DOHH2 (cell line): ENCODE measurements around the gene TM6SF1.

ENCODE experiments used
- H3F3A ChIP-seq: fragments of 200-600 bp; sonication (generic), shearing (Covaris generic); 2 replicates; pipeline ENCODE4 v1.6.0; 2016; ENCODE audit warnings: antibody characterized with exemption, mild to moderate bottlenecking; ENCODE audit not compliant: control insufficient read depth, insufficient read depth
- H3K27ac ChIP-seq: fragments of 200-600 bp; sonication (generic); 2 replicates; pipeline ENCODE4 v1.5.1; 2014; ENCODE audit warnings: low read depth, mild to moderate bottlenecking, low read length, moderate library complexity
- H3K27me3 ChIP-seq: fragments of 200-600 bp; sonication (generic); 2 replicates; pipeline ENCODE4 v1.6.1; 2014; ENCODE audit warnings: mild to moderate bottlenecking, low read length, mixed read lengths; ENCODE audit not compliant: control insufficient read depth
- H3K36me3 ChIP-seq: fragments of 200-600 bp; sonication (generic); 2 replicates; pipeline ENCODE4 v1.6.1; 2014; ENCODE audit warnings: mild to moderate bottlenecking, low read length, moderate library complexity, mixed read lengths; ENCODE audit not compliant: control insufficient read depth
- H3K4me1 ChIP-seq: fragments of 200-600 bp; sonication (generic); 2 replicates; pipeline ENCODE4 v1.6.1; 2014; ENCODE audit warnings: mild to moderate bottlenecking, low read length, mixed read lengths; ENCODE audit not compliant: control insufficient read depth
- H3K4me2 ChIP-seq: fragments of 200-600 bp; sonication (generic); 2 replicates; pipeline ENCODE4 v1.6.0; 2014; ENCODE audit warnings: mild to moderate bottlenecking, low read length, moderate library complexity
- H3K4me3 ChIP-seq: fragments of 200-600 bp; sonication (generic); 2 replicates; pipeline ENCODE4 v1.5.1; 2014; ENCODE audit warnings: mild to moderate bottlenecking, low read length, mixed read lengths
- H3K79me2 ChIP-seq: fragments of 200-600 bp; sonication (generic); 2 replicates; pipeline ENCODE4 v1.6.1; 2014; ENCODE audit warnings: mild to moderate bottlenecking, low read length, mixed read lengths; ENCODE audit not compliant: control insufficient read depth
- H3K9me2 ChIP-seq: fragments of 200-600 bp; sonication (generic); replicated peaks from 2 replicates; pipeline ENCODE4 v1.6.1; 2014; ENCODE audit warnings: mild to moderate bottlenecking, low read length, mixed read lengths; ENCODE audit not compliant: control insufficient read depth
- H3K9me3 ChIP-seq: fragments of 200-600 bp; sonication (generic); 2 replicates; pipeline ENCODE4 v1.6.1; 2014; ENCODE audit warnings: antibody characterized with exemption, low read length, mixed read lengths; ENCODE audit not compliant: control insufficient read depth, insufficient read depth
- H4K20me1 ChIP-seq: fragments of 200-600 bp; sonication (generic); 2 replicates; pipeline ENCODE4 v1.6.0; 2014; ENCODE audit warnings: low read depth, mild to moderate bottlenecking, antibody characterized with exemption, low read length, moderate library complexity; ENCODE audit not compliant: control insufficient read depth, insufficient read depth
- EZH2phosphoT487 ChIP-seq: fragments of 200-600 bp; sonication (generic); IDR thresholded peaks from 2 replicates; pipeline ENCODE4 v1.6.1; 2017; ENCODE audit warnings: borderline replicate concordance, mild to moderate bottlenecking, antibody characterized with exemption, low read length, moderate library complexity, mixed read lengths
- TF ChIP-seq, protein P1 (sequence below): fragments of 200-600 bp; sonication (generic); IDR thresholded peaks from one replicate; pipeline ENCODE4 v1.5.1; 2014; ENCODE audit warnings: antibody characterized with exemption, mild to moderate bottlenecking, low read depth, low read length; ENCODE audit not compliant: poor library complexity, severe bottlenecking

The TM6SF1 gene

DNA sequence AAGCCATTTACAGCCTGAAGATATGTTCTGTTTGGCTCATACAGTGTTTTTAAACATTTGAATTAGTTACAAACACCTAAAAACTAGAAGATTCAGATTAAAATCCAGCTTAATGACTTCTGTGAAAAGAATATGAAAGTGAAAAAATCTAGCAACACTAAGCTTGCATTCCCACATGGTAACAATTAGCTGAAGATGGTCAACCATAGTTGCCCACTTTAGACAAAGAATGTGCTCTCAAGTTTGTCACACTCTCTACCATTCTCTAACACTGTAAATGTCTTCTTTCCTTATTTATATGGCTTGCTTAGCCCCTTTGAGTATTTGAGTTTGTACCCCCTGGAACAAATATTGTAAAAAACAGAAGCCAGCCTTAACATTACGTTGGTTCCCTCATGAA lies 67.4 kb downstream of the TM6SF1 start:
- no peak overlapping the region for H3K4me3 ChIP-seq
- no peaks in the 10 kb centered on the region for H3K36me3 ChIP-seq
- H3K4me1 ChIP-seq: no peaks in the 10 kb centered on the region
- no peaks in the 10 kb centered on the region for H3K27me3 ChIP-seq
- H3K9me3 ChIP-seq: no peaks in the 10 kb centered on the region
- no peak overlapping the region for H3K27ac ChIP-seq
- H4K20me1 ChIP-seq: no peaks in the 10 kb centered on the region
- H3K4me2 ChIP-seq: no peak overlapping the region
- no peaks in the 10 kb centered on the region for H3K79me2 ChIP-seq
- TF ChIP-seq EZH2phosphoT487: no peak
- TF ChIP-seq, protein P1, sequence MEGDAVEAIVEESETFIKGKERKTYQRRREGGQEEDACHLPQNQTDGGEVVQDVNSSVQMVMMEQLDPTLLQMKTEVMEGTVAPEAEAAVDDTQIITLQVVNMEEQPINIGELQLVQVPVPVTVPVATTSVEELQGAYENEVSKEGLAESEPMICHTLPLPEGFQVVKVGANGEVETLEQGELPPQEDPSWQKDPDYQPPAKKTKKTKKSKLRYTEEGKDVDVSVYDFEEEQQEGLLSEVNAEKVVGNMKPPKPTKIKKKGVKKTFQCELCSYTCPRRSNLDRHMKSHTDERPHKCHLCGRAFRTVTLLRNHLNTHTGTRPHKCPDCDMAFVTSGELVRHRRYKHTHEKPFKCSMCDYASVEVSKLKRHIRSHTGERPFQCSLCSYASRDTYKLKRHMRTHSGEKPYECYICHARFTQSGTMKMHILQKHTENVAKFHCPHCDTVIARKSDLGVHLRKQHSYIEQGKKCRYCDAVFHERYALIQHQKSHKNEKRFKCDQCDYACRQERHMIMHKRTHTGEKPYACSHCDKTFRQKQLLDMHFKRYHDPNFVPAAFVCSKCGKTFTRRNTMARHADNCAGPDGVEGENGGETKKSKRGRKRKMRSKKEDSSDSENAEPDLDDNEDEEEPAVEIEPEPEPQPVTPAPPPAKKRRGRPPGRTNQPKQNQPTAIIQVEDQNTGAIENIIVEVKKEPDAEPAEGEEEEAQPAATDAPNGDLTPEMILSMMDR: no peak
- no peaks in the 10 kb centered on the region for H3K9me2 ChIP-seq
- H3F3A ChIP-seq: no peaks in the 10 kb centered on the region

DNA sequence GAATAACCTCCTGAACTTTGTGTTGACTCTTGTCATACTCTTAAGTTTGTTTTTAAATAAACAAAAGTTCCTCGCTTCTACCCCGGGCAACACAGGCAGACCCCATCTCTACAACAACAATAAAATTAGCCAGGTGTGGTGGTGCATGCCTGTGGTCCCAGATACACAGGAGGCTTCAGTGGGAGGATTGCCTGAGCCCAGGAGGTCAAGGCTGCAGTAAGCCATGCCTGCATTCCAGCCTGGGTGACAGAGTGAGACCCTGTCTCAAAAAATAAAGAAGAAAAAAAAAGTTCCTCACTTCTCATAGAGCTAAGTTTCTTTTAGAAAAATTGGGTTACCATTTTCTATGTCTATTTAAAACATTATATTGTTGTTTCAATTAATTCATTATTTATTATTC lies 70.9 kb downstream of the TM6SF1 start:
- Histone ChIP-seq H3K36me3 (no peaks in the 10 kb centered on the region), H3F3A (no peaks in the 10 kb centered on the region), H3K9me3 (no peaks in the 10 kb centered on the region), H3K4me1 (no peaks in the 10 kb centered on the region), H3K27me3 (no peaks in the 10 kb centered on the region), H3K4me3 (no peak overlapping the region), H3K27ac (no peak overlapping the region), H3K4me2 (no peak overlapping the region), H3K79me2 (no peaks in the 10 kb centered on the region), H4K20me1 (no peaks in the 10 kb centered on the region), H3K9me2 (no peaks in the 10 kb centered on the region)
- no peak for TF ChIP-seq EZH2phosphoT487
- TF ChIP-seq, protein P1: no peak

GRCh38 chr15:83178869-83179325 lies 71.5 kb downstream of the TM6SF1 start:
- Histone ChIP-seq H3K4me2 (no peak overlapping the region), H3K4me3 (no peak overlapping the region), H3K27me3 (no peaks in the 10 kb centered on the region), H3K79me2 (no peaks in the 10 kb centered on the region), H3K4me1 (no peaks in the 10 kb centered on the region), H3K9me3 (no peaks in the 10 kb centered on the region), H3F3A (no peaks in the 10 kb centered on the region), H3K27ac (no peak overlapping the region), H3K36me3 (no peaks in the 10 kb centered on the region), H4K20me1 (no peaks in the 10 kb centered on the region), H3K9me2 (no peaks in the 10 kb centered on the region)
- no peak for TF ChIP-seq EZH2phosphoT487
- TF ChIP-seq, protein P1: no peak
